Stimulated activated CD4-positive, alpha-beta T cell treated with anti-CD3 and anti-CD28 coated beads, Interleukin-12 subunit alpha, Interleukin-12 subunit beta, amount 100 ng/mL, for 24 hours (primary cell): Measurements from ENCODE around the gene PRRX2.
"Not testable (repeated sequence)": the region's sequence is repeated elsewhere in the genome, so short reads cannot be mapped to it uniquely, and the experiment has no call there.

Experiments
- DNase-seq, 2 experiments: peaks; one replicate each; pipeline ENCODE4 v3.0.0-alpha.2; 2020; ENCODE audit warnings: low read depth in 2 of 2

Gene PRRX2

GRCh38 chr9:129732946-129733631 lies 67.6 kb downstream of the PRRX2 start:
- DNase-seq: no peak

GRCh38 chr9:129733632-129733953 lies 68.1 kb downstream of the PRRX2 start:
- no peak for DNase-seq

DNA sequence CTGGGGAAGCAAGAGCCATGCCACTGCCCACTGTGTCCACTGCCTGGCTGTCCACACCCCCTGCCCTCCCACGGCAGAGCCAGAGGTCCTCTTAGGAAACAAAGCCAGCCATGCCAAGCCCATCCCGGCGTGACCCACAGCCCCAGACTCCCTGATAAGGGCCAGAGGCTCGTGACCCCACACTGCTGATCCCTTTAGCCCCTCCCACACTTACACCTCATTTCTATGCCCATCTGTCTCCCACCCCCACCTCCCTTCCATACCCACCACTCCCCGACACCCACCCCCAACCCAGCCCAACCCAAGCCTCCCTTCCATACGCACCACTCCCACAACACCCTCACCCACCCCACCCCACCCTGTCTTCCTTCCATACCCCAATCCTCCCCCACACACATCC lies 70.1 kb downstream of the PRRX2 start:
- DNase-seq: no peak

DNA sequence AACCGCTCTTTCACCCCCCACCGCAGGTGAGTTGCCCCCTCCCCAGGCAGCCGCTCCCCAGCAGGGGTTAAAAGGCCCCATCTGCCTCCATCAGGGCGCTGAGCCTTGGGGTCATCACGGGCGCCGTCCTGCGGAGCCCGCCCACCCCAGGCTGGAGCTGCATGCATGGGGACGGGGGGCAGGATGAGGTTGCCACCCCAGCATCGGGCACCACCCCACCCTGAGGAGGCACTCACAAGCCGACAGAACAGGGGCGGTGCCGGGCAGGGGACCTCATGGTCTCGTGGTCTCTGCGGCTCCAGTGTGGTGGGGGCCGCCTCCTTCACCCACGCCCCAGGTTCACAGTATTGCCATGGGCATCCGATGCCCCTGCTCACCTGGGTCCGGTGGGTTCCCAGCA lies 70.9 kb downstream of the PRRX2 start:
- no peak for DNase-seq

- DNase-seq: peak; percentile 76 to 86
Observed at GRCh38 chr9:129737479-129738274, 72.2 kb downstream of the PRRX2 start.

- no peak for DNase-seq
Observed at GRCh38 chr9:129739432-129739831, 74.0 kb downstream of the PRRX2 start.

- DNase-seq: no peak
Observed at GRCh38 chr9:129740174-129740573, 74.7 kb downstream of the PRRX2 start.

- no peak for DNase-seq
Observed at GRCh38 chr9:129740666-129741464, 75.4 kb downstream of the PRRX2 start.

GRCh38 chr9:129745200-129745599 lies 79.8 kb downstream of the PRRX2 start:
- DNase-seq: no peak

DNA sequence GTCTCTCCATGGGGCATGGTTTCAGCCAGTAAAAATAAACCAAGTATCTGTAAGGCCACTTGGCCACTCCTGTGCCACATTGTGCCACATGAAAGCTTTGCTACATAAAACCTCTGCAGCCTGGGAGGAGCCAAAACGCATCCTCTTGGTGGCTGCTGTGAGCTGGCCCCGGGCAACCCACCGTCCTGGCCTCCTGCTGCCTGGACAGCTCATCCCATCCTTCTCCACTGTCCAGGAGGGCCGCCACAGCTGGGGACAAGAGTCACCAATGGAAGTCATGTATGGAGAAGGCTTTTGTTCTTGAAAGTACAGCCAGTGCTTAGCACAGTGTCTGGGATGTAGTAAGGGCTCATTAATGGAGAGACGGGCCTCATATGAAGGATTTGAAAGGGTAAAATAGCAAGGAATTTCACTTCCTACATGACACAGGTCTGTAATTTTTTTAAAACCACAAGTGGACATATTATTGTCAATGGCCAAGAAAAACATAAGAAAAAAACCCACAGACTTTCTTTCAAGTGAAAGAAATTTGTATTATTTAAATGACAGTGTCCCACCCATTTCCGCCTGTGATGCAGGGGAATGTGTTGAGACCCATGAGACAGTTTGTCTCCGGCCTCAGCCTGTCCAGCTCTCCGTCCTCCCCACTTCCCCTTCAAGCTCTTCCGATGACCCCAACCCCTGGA lies 80.8 kb downstream of the PRRX2 start:
- no peak for DNase-seq

GRCh38 chr9:129748249-129748648 lies 82.8 kb downstream of the PRRX2 start:
- no peak for DNase-seq

- DNase-seq: not testable (repeated sequence)
Observed at GRCh38 chr9:129749052-129749451, 83.6 kb downstream of the PRRX2 start.

DNA sequence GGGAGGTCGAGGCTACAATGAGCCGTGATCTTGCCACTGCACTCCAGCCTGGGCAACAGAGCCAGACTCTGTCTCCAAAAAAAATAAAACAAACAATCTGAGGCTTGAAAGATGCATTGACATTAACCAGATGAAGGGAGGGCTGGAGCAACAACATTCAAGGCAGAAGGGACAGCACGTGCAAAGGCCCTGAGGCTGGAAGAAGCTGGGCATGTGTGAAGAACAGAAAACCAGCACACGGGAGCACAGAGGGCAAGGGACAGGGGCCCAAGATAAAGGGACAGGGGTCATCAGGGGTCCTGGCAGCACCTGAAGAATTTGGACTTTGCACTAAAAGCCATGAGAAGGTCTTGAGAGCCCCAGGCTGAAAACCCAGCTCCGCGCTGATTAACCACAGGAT lies 84.1 kb downstream of the PRRX2 start:
- no peak for DNase-seq

DNA sequence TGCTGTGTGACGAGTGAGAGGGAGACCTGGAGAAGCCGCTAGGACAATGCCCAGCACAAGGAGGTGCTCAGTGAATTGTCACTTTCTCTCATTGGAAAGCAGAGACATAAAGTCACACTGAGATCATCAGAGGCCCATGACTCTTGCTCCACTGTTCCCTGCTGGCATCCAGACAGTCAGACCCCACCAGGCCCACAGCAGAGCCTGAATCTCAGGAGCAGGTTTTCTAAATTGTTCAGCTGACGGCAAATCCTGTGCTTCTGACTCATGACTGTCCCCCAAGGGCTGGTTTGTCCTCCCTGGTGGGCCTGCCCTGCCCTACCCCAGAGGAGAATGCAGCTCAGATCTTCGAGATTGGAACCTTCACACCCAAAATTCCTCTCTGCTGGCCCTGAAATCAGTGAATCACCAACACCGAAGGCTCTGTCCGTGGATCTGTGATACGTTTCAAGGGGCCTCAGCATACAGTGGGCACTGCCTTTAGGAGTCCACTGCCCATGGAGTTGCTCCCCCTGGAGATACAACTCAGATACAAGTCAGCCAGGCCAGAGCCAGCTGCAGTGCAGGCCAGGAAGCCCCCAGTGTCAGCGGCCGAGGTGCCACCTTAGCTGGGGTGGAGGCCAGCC lies 84.7 kb downstream of the PRRX2 start:
- DNase-seq: no peak

- no peak for DNase-seq
Observed at GRCh38 chr9:129751841-129752801, 86.7 kb downstream of the PRRX2 start.

DNA sequence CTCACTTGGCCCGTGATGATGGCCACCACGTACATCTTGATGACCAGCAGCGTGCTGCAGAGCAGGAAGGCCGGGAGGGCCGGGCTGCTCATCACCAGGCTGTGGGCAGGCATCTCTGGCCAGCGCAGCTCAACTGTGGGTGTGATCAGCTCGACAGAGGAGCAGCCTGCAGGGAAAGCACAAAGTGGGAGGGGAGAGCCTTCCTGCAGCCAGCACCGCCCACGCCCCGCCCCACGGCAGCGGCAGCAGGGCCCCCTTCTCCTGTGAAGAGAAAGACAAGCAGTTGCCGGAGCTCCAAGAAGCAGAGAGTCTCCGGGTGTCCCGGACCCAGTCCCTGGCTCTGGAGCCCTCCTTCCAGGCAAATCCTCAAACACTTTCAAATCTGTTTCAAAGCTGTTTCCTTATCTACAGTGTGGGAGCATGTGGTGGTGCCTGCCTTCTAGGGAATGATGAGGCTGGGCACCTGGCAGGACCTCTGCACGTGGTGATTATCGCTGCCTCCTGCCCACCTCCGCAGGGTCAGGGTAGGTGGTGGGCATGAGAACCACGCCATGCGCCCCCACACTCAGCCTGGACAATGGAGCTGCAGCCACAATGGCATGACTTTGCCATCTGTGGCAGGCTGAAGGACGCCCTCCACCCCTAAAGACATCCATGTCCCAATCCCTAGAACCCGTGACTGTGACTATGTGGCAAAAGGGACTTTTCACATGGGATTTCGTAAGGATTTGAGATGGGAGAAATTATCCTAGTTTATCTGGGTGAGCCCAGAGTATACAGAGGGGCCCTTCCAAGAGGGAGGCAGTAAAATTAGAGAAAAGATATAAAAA lies 87.7 kb downstream of the PRRX2 start, which contains the start of gene PTGES:
Gene PTGES (minus strand): TSS at position 143 of the 830 bp plus-strand sequence. CDS start 30 bp downstream, at position 113.
- peak in 1 of 2 experiments; percentile 41 for DNase-seq

DNA sequence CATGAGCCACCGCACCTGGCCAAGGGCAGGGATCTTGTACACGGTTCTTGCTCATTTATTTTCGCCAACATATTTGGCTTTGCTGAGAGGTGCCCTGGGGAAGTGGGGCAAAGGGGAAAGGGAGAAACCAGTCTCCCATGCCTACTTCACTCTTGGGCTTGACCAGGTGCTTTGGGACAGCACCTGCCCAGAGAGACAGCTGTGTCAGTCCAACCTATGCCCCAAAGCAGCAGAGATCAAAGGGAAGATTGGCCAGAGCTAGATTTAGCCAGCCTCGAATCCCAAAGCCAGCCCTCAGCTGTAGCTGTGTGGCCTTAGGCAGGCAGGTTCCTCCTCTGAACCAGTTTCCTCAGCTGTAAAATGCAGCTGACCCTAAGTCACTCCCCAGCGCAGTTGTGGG lies 89.7 kb downstream of the PRRX2 start:
- DNase-seq: no peak

- no peak for DNase-seq
Observed at GRCh38 chr9:129756191-129756590, 90.7 kb downstream of the PRRX2 start.

DNA sequence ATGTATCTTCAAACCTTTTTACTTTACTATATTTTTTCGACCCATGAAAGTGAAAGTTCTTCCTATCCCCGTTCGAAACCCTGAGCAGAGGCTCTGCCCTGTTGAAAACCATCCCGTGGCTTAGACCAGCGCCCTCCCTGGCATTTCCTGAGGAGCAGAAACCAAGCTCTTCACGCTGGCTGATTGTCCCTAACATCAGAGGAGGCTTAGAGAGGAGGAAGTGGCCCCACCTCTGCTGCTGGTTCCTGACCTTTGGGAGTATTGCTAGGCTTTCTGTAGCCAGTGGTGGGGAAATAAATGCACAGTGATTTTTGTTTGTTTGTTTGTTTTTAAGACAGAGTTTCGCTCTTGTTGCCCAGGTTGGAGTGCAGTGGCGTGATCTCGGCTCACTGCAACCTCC lies 91.6 kb downstream of the PRRX2 start:
- no peak for DNase-seq
